Astrocyte of the spinal cord (primary cell): ENCODE results near the gene FBXL15.
A peak's percentile ranks its signal among the peaks of the same experiment; 100 is the strongest.

Experiments used
- DNase-seq: peaks from one replicate; pipeline ENCODE4 v3.0.0; 2011; ENCODE audit warnings: low read depth, low spot score
- H3K4me3 ChIP-seq: 2 replicates; pipeline ENCODE4 v1.5.1; 2011; ENCODE audit warnings: low read depth, mild to moderate bottlenecking, low read length, moderate library complexity
- in situ Hi-C: cut with HindIII; loops from 2 replicates; pipeline ENCODE4 v1.10.0; 2017; ENCODE audit warnings: low sequenced_read_pairs
- TF ChIP-seq, protein P1 (sequence below): IDR thresholded peaks from 2 replicates; pipeline ENCODE4 v1.5.1; 2012; ENCODE audit warnings: low read depth, mild to moderate bottlenecking, low read length, inconsistent platforms

The FBXL15 gene

DNA sequence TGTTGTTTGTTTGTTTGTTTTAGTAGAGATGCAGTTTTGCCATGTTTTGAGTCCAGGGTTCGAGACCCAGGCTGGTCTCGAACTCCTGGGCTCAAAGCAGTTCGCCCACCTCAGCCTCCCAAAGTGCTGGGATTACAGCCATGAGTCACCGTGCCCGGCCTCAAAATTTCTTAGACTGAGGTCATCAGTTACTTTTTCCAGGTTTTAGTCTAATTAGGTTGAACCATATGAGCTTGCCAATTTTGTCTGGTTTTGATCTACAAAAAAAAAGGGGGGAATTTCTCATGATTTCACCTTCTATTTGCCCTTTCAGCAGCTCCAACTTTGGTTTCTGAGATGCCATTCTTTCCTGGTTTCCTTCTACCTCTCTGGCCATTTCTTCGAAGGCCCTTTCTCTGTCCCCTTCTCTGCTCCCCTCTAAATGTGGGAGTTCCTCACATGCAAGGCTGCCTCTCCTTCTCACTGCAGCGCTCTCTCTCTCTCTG, 6.2 kb downstream of the FBXL15 start:
- no peak for DNase-seq
- TF ChIP-seq, protein P1, sequence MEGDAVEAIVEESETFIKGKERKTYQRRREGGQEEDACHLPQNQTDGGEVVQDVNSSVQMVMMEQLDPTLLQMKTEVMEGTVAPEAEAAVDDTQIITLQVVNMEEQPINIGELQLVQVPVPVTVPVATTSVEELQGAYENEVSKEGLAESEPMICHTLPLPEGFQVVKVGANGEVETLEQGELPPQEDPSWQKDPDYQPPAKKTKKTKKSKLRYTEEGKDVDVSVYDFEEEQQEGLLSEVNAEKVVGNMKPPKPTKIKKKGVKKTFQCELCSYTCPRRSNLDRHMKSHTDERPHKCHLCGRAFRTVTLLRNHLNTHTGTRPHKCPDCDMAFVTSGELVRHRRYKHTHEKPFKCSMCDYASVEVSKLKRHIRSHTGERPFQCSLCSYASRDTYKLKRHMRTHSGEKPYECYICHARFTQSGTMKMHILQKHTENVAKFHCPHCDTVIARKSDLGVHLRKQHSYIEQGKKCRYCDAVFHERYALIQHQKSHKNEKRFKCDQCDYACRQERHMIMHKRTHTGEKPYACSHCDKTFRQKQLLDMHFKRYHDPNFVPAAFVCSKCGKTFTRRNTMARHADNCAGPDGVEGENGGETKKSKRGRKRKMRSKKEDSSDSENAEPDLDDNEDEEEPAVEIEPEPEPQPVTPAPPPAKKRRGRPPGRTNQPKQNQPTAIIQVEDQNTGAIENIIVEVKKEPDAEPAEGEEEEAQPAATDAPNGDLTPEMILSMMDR, result no peak
- in situ Hi-C loops, result no loop called here
- no peak overlapping the region for H3K4me3 ChIP-seq

DNA sequence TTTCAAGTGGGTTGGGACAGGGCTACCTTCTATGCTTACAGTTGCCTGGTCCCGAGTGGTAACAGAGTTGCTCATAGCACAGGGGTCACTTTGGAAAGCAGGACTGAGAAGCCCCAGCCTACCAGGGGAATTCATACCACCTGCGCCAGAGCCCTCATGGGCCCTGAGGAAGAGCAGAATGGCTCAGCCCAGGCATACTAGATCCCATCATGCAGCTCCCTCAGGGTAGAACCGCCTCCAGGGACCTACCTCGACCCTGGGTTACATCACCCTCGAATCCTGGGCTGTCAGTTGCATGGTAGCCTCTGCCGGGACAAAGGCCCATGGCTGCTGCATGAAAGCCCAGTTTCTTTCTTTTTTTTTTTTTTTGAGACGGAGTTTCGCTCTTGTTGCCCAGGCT, 8.8 kb downstream of the FBXL15 start:
- TF ChIP-seq, protein P1, result no peak
- no peak for DNase-seq
- no peak overlapping the region for H3K4me3 ChIP-seq
- in situ Hi-C loops, result no loop called here

DNA sequence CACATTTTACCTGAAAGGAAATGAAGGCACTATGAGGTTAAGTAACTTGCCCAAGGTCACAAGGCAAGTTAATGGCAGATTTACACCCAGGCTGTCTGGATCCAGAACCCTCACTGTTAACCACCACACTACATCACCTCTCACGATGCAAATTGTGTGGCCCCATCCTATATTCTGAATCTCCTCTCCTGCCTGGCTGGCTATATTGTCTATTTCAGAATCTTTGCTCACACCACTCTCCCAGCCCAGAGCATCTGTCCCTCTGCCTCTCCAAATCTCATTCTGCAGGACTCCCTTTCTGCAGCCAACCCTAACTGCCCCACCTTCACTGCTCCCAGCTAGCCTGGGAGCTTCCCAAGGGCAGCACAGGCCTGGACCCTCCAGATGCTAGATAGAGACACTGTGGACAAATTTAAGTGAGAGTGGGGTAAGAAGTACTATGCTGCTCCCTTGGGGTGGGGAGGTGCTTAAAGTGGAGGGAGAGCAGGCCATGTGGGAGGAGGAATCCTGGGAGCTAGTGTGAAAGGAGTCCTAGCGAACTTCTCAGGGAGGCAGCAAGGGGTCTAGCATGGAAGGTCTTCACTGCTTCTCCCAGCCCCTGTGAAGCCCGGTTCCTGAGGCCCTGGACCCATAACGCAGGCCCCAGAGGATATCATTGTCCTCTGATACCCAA, 11.0 kb downstream of the FBXL15 start:
- in situ Hi-C loops, result no loop called here
- no peak for DNase-seq
- peak overlapping the region; percentile 61 for H3K4me3 ChIP-seq
- TF ChIP-seq, protein P1, result no peak

DNA sequence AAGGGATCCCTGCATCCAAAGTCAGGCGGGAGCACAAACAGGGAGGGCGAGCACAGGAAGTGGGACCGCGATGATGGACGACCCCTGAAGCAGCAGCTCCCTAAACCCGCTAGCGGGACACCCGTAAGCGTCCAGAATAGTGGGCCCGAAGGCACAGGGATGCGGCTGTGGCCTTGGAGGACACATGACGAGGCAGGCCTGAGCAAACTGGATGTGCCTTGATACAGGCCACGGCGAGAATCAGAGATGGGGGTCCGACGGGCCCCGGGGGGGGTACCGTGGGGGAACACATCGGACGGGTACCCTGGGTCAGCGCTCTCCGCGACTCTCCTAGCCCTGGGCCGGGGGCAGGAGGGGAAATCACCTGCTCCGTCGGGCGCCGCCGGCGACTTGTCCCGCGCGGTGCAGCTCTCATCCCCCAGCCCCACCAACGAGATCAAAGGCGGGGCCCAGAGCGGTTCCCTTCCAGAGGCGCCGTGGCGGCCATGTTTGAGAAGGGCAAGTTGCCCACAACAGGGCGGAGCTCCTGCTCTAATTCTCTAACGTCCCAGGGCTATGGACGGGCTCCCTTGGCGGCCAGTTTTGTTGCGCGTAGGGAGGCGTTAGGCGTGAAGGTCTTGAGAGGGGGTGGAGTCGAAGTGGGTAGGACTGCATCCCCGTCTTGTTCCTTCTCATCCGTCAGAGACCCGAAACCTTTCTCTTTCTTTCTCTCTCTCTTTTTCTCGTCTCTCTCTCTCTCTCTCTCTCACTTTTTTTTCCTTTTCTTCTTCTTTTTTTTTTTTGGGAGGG, 11.7 kb downstream of the FBXL15 start, which contains the start of gene CUEDC2:
CUEDC2 (minus strand) TSS at position 413 of the 789 bp plus-strand sequence. CDS start 7,386 bp downstream, outside the sequence.
- H3K4me3 ChIP-seq, result peak within 1 kb of the TSS; percentile 61
- TF ChIP-seq, protein P1, result no peak
- DNase-seq, result peak; percentile 96
- in situ Hi-C loops, result no loop called here

DNA sequence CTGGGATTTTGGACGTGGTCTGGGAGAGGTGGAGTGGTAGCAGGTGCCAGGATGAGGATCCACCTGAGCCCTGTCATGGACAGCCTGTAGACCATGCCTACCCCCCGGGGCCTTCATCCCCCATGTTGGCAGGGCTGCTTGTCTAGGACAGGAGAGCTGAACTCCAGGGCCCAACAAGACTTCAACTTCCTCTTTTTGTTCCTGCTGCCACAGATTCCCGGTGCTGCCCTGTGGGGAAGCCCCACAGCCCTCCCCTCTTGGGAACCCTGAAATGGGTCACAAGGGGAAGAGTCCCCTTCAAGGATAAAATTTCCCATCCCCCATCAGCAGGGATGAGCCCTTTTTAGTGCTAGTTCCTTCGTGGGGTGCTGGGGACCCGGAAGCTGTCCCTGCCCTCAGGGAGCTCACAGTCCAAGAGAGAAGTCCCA, 13.0 kb downstream of the FBXL15 start:
- H3K4me3 ChIP-seq, result no peak overlapping the region
- in situ Hi-C loops, result no loop called here
- no peak for DNase-seq

More for the DNA sequence above, 13.0 kb downstream of the FBXL15 start:
- TF ChIP-seq, protein P1, result no peak
